H1 (cell line): Measurements from ENCODE around the gene SIGLECL1. TPM values are rescaled to one million over a fixed set of nuclear protein-coding genes. Genes with fewer than 3 reads are reported as not detected.

Experiments used
- CTCF ChIA-PET: fragments of 300-600 bp; sonication (Branson Sonifier 250); formaldehyde crosslinking; loops from one replicate; lab custom pipeline; 2021; ENCODE audit not compliant: partially characterized antibody; lab: Charles Lee
- POLR2A ChIA-PET: fragments of 300-600 bp; sonication (Branson Sonifier 250); formaldehyde crosslinking; loops from one replicate; lab custom pipeline; 2021; ENCODE audit warnings: inconsistent platforms; ENCODE audit not compliant: partially characterized antibody; lab: Charles Lee
- DNase-seq, 2 experiments: peaks; one replicate each; pipeline versions ENCODE4 v3.0.0 to v3.0.0-alpha.2; 2010 to 2022; ENCODE audit warnings: low spot score in 2 of 2, low read depth in 1 of 2, mixed read lengths in 1 of 2
- FAIRE-seq: peaks from 2 replicates; lab custom pipeline; 2011; peaks lifted over from hg19 to GRCh38; lab: Jason Lieb, UNC
- H2AFZ ChIP-seq: 2 replicates; pipeline ENCODE4 v1.8.1; 2012; ENCODE audit warnings: low read length, inconsistent platforms
- H2AK5ac ChIP-seq: 2 replicates; pipeline ENCODE4 v1.6.1; 2013; ENCODE audit warnings: low read depth, low read length
- H2BK120ac ChIP-seq: replicated peaks from 2 replicates; pipeline ENCODE3; 2013; ENCODE audit warnings: low read depth, low read length, inconsistent platforms
- H2BK12ac ChIP-seq: 2 replicates; pipeline ENCODE4 v1.6.1; 2013; ENCODE audit warnings: low read depth, low read length
- H2BK15ac ChIP-seq: 2 replicates; pipeline ENCODE4 v1.6.1; 2013; ENCODE audit warnings: low read length
- H2BK20ac ChIP-seq: 2 replicates; pipeline ENCODE4 v1.6.1; 2013; ENCODE audit warnings: low read length
- H2BK5ac ChIP-seq: 2 replicates; pipeline ENCODE4 v1.6.1; 2013; ENCODE audit warnings: low read depth, low read length
- H3K14ac ChIP-seq: 2 replicates; pipeline ENCODE4 v1.6.1; 2013; ENCODE audit warnings: inconsistent platforms; ENCODE audit not compliant: insufficient read length
- H3K18ac ChIP-seq: 2 replicates; pipeline ENCODE4 v1.6.1; 2013; ENCODE audit warnings: low read length; ENCODE audit errors: extremely low read depth
- H3K23ac ChIP-seq: 2 replicates; pipeline ENCODE4 v1.6.1; 2013; ENCODE audit warnings: inconsistent platforms; ENCODE audit not compliant: insufficient read length
- H3K23me2 ChIP-seq: 2 replicates; pipeline ENCODE4 v1.6.1; 2013; ENCODE audit warnings: low read depth, low read length
- H3K27ac ChIP-seq: 2 replicates; pipeline ENCODE4 v1.6.1; 2011; ENCODE audit warnings: low read depth, low read length, inconsistent platforms
- H3K27me3 ChIP-seq, 4 experiments: replicated peaks in 1 of 4; 1 replicate in 1 of 4; 2 replicates in 3 of 4; pipeline versions ENCODE4 v1.6.1 to v1.8.1; 2011 to 2013; ENCODE audit warnings: low read length in 3 of 4, mild to moderate bottlenecking in 3 of 4, inconsistent platforms in 2 of 4, mixed read lengths in 2 of 4, moderate library complexity in 1 of 4; ENCODE audit not compliant: control insufficient read depth in 3 of 4, insufficient read depth in 3 of 4; ENCODE audit errors: extremely low read depth in 1 of 4
- H3K36me3 ChIP-seq, 4 experiments: 2 replicates each; pipeline versions ENCODE4 v1.6.1 to v1.8.1; 2011 to 2013; ENCODE audit warnings: mild to moderate bottlenecking in 4 of 4, low read length in 3 of 4, moderate library complexity in 2 of 4, control low read depth in 1 of 4, inconsistent platforms in 1 of 4; ENCODE audit not compliant: insufficient read depth in 4 of 4, control insufficient read depth in 2 of 4
- H3K4ac ChIP-seq: replicated peaks from 2 replicates; pipeline ENCODE3; 2013; ENCODE audit warnings: low read length, low read depth, mixed read lengths, inconsistent platforms; ENCODE audit not compliant: insufficient read length
- H3K4me1 ChIP-seq, 4 experiments: replicated peaks in 1 of 4; 1 replicate in 1 of 4; 2 replicates in 3 of 4; pipeline versions ENCODE4 v1.6.1 to v1.8.1; 2011 to 2013; ENCODE audit warnings: low read length in 3 of 4, inconsistent platforms in 2 of 4, mixed read lengths in 1 of 4; ENCODE audit not compliant: insufficient read depth in 4 of 4, control insufficient read depth in 3 of 4
- H3K4me2 ChIP-seq, 2 experiments: 2 replicates each; pipeline versions ENCODE4 v1.6.1 to v1.8.1; 2011 to 2013; ENCODE audit warnings: low read depth in 2 of 2, low read length in 2 of 2, control low read depth in 1 of 2, inconsistent platforms in 1 of 2, mild to moderate bottlenecking in 1 of 2; ENCODE audit not compliant: insufficient read depth in 1 of 2
- H3K4me3 ChIP-seq, 4 experiments: fragments of 200-600, 300-600 bp in 1 of 4; sonication (generic), shearing (Covaris generic), sonication (Bioruptor Twin) in 1 of 4; 2 replicates each; pipeline versions ENCODE4 v1.5.1 to v1.8.1; 2011 to 2016; ENCODE audit warnings: low read length in 4 of 4, low read depth in 3 of 4, control low read depth in 2 of 4, inconsistent platforms in 2 of 4, mild to moderate bottlenecking in 2 of 4, mixed read lengths in 1 of 4, moderate library complexity in 1 of 4; ENCODE audit not compliant: insufficient read depth in 2 of 4; ENCODE audit errors: extremely low read depth in 1 of 4
- H3K56ac ChIP-seq: replicated peaks from 2 replicates; pipeline ENCODE3; 2013; ENCODE audit warnings: low read depth, mild to moderate bottlenecking, mixed read lengths, low read length, inconsistent platforms; ENCODE audit not compliant: insufficient read length
- H3K79me1 ChIP-seq: 2 replicates; pipeline ENCODE4 v1.6.1; 2013; ENCODE audit warnings: low read depth, low read length, control low read depth
- H3K79me2 ChIP-seq, 2 experiments: 2 replicates each; pipeline versions ENCODE4 v1.6.1 to v1.8.1; 2012 to 2013; ENCODE audit warnings: low read length in 2 of 2, mild to moderate bottlenecking in 2 of 2, inconsistent platforms in 1 of 2; ENCODE audit not compliant: insufficient read depth in 2 of 2, control insufficient read depth in 1 of 2
- H3K9ac ChIP-seq, 4 experiments: replicated peaks in 1 of 4; 1 replicate in 1 of 4; 2 replicates in 3 of 4; pipeline versions ENCODE4 v1.6.1 to v1.8.1; 2011 to 2013; ENCODE audit warnings: low read depth in 3 of 4, low read length in 3 of 4, control low read depth in 2 of 4, mild to moderate bottlenecking in 2 of 4, moderate library complexity in 2 of 4, inconsistent platforms in 1 of 4; ENCODE audit errors: extremely low read depth in 1 of 4
- H3K9me3 ChIP-seq, 2 experiments: 2 replicates each; pipeline versions ENCODE4 v1.6.1 to v1.8.1; 2012 to 2013; ENCODE audit warnings: mild to moderate bottlenecking in 2 of 2, moderate library complexity in 2 of 2, control low read depth in 1 of 2, inconsistent platforms in 1 of 2, low read depth in 1 of 2, low read length in 1 of 2, mixed read lengths in 1 of 2; ENCODE audit not compliant: insufficient read depth in 2 of 2
- H4K20me1 ChIP-seq, 2 experiments: replicated peaks in 1 of 2; 2 replicates each; pipeline versions ENCODE3 to v1.8.1; 2011 to 2013; ENCODE audit warnings: inconsistent platforms in 2 of 2, low read length in 2 of 2, mild to moderate bottlenecking in 1 of 2; ENCODE audit not compliant: insufficient read depth in 2 of 2, control insufficient read depth in 1 of 2
- H4K5ac ChIP-seq: 2 replicates; pipeline ENCODE4 v1.6.1; 2013; ENCODE audit warnings: low read length, low read depth, mixed read lengths, inconsistent platforms; ENCODE audit not compliant: insufficient read length
- H4K8ac ChIP-seq: 2 replicates; pipeline ENCODE4 v1.8.0; 2013; ENCODE audit warnings: mild to moderate bottlenecking, moderate library complexity, low read length, inconsistent platforms; ENCODE audit not compliant: insufficient read depth; ENCODE audit errors: extremely low read depth
- H4K91ac ChIP-seq: replicated peaks from 2 replicates; pipeline ENCODE3; 2013; ENCODE audit warnings: low read length, mixed read lengths, inconsistent platforms; ENCODE audit not compliant: insufficient read length
- FOSL1 ChIP-seq: IDR thresholded peaks from 2 replicates; pipeline ENCODE4 v1.6.1; 2011; ENCODE audit warnings: mild to moderate bottlenecking, low read depth, low read length, moderate library complexity; ENCODE audit not compliant: insufficient read depth
- POLR2A ChIP-seq, 2 experiments: IDR thresholded peaks; 1 replicate in 1 of 2; 2 replicates in 1 of 2; pipeline ENCODE4 v1.6.1; 2011; ENCODE audit warnings: low read depth in 2 of 2, low read length in 2 of 2, mild to moderate bottlenecking in 2 of 2; ENCODE audit errors: control extremely low read depth in 1 of 2
- SAP30 ChIP-seq: fragments of 300-600 bp; sonication (generic); IDR thresholded peaks from 2 replicates; pipeline ENCODE4 v1.7.1; 2012; ENCODE audit warnings: low read length, moderate library complexity, mild to moderate bottlenecking, inconsistent platforms; ENCODE audit not compliant: insufficient read depth, insufficient replicate concordance
- YY1 ChIP-seq: IDR thresholded peaks from 2 replicates; pipeline ENCODE4 v1.6.1; 2011; ENCODE audit warnings: low read depth, mild to moderate bottlenecking, low read length
- WGBS, 2 experiments: shearing (Covaris generic) in 1 of 2; methylation state at CpG; one replicate each; pipeline versions ENCODE4 v1.1.6 to v1.1.7; 2013 to 2015; ENCODE audit warnings: low lambda C conversion rate in 2 of 2, mixed read lengths in 2 of 2, inconsistent platforms in 1 of 2, low coverage in 1 of 2, missing lambda C conversion rate in 1 of 2; ENCODE audit not compliant: insufficient replicate concordance in 2 of 2, insufficient coverage in 1 of 2, insufficient read length in 1 of 2; ENCODE audit errors: extremely low coverage in 1 of 2, missing lambda C conversion rate in 1 of 2; 5-methylcytosine and 5-hydroxymethylcytosine counted together
- polyA plus RNA-seq, 7 experiments: library from polyadenylated mRNA; depleted of rRNA in 3 of 7; stranded (reverse) in 5 of 7; unstranded in 2 of 7; fragments of >200 nt in 5 of 7; fragments of 200-250 nt in 2 of 7; gene quantifications; 1 replicate in 5 of 7; 2 replicates in 1 of 7; 4 replicates in 1 of 7; pipeline versions ENCODE4 v1.2.1 to v1.2.3, GENCODE V29; 2011 to 2013; ENCODE audit warnings: missing spikeins in 2 of 7, mixed read lengths in 2 of 7
- total RNA-seq: library from RNA; stranded (reverse); fragmentation: NEBNext Ultra II Directional; extraction: Animal tissue kit (Norgen Biotek cat#: 25700); gene quantifications from 2 replicates; pipeline ENCODE4 v1.2.1, GENCODE V29; 2021
- TF ChIP-seq, protein P1 (sequence below): IDR thresholded peaks from 2 replicates; pipeline ENCODE4 v1.6.1; 2011; ENCODE audit warnings: low read length, improper control_type of control experiment

SIGLECL1 gene
- total and polyA plus RNA-seq, 2 of the 8 experiments (the other 6 are each of a cell fraction or from before 2014, with no cell fraction given): not detected

- POLR2A ChIA-PET: interaction anchor here (0.9 kb wide), 1 partner anchor 16 kb away, joined by 4 read pairs; no protein-coding TSS in a partner anchor
- TF ChIP-seq, protein P1, sequence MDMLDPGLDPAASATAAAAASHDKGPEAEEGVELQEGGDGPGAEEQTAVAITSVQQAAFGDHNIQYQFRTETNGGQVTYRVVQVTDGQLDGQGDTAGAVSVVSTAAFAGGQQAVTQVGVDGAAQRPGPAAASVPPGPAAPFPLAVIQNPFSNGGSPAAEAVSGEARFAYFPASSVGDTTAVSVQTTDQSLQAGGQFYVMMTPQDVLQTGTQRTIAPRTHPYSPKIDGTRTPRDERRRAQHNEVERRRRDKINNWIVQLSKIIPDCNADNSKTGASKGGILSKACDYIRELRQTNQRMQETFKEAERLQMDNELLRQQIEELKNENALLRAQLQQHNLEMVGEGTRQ: no peak
- TF ChIP-seq YY1 (no peak), SAP30 (no peak), POLR2A (IDR thresholded peaks at IDR 0.05; ENCODE audit: control extremely low read depth in 1 of 2, low read depth in 2 of 2, low read length in 2 of 2) (no peak), FOSL1 (no peak)
Observed at GRCh38 chr19:51277112-51277511, 26.2 kb downstream of the SIGLECL1 start.

More at GRCh38 chr19:51277112-51277511, 26.2 kb downstream of the SIGLECL1 start:
- Histone ChIP-seq H3K79me2 (no peaks in the 10 kb centered on the region), H2BK5ac (no peak overlapping the region), H4K5ac (no peak overlapping the region), H3K23me2 (no peaks in the 10 kb centered on the region), H3K56ac (no peak overlapping the region), H4K91ac (no peak overlapping the region), H3K18ac (no peak overlapping the region), H2AFZ (no peak overlapping the region), H3K4me3 (no peak overlapping the region), H2BK20ac (no peak overlapping the region), H4K8ac (no peak overlapping the region), H3K27ac (no peak overlapping the region), H3K79me1 (no peaks in the 10 kb centered on the region), H3K9me3 (peaks cover 4 to 9% of the 10 kb centered on the region in 2 experiments), H2BK120ac (no peak overlapping the region), H3K36me3 (no peaks in the 10 kb centered on the region), H3K23ac (no peak overlapping the region), H2AK5ac (no peak overlapping the region), H2BK12ac (no peak overlapping the region), H2BK15ac (no peak overlapping the region), H4K20me1 (no peaks in the 10 kb centered on the region), H3K9ac (no peak overlapping the region), H3K14ac (no peak overlapping the region), H3K4ac (no peak overlapping the region), H3K4me1 (no peaks in the 10 kb centered on the region), H3K27me3 (no peaks in the 10 kb centered on the region; a peak in 1 of 7 replicates), H3K4me2 (no peak overlapping the region)
- DNase-seq (no peak), FAIRE-seq (no peak)
- CTCF ChIA-PET: interaction anchor here (0.6 to 1.9 kb wide), 3 partner anchors 18 to 332 kb away, joined by 3 to 7 read pairs (median 4); no protein-coding TSS in a partner anchor
- 93% methylated on average over 3 of the region's 3 CpGs; no CpG with 5 or more reads in 1 of the 2 experiments for WGBS, 2 experiments
